ENCODE data around the gene RND2. TPM values are rescaled to one million over a fixed set of nuclear protein-coding genes. Genes with fewer than 3 reads are reported as not detected.
"Not testable (repeated sequence)": the region's sequence is repeated elsewhere in the genome, so short reads cannot be mapped to it uniquely, and the experiment has no call there.

Gene RND2
- total RNA-seq, 2 donors from 2014 or later: 1.9 to 2.2 TPM

- intact Hi-C loops (cut with DNase I): not testable (repeated sequence)
These were observed 24.1 kb upstream of the RND2 start for GRCh38 chr17:43000894-43001293.

GRCh38 chr17:43003542-43004172 is 21.4 kb upstream of the RND2 start:
- peak; percentile 79 for DNase-seq (ENCODE audit: low spot score)

More at GRCh38 chr17:43000894-43001293, 24.1 kb upstream of the RND2 start:
- DNase-seq (ENCODE audit: low spot score): peak; percentile 65

GRCh38 chr17:43006639-43007551 is 18.1 kb upstream of the RND2 start, which contains the start of gene IFI35:
Gene IFI35, plus strand, starts transcription at chr17:43006784. Its CDS starts 164 bp downstream, at chr17:43006948.
- intact Hi-C loops (cut with DNase I): no loop called here
- DNase-seq (ENCODE audit: low spot score): peak; percentile 95

More at GRCh38 chr17:43003542-43004172, 21.4 kb upstream of the RND2 start:
- intact Hi-C loops (cut with DNase I): no loop called here

DNA sequence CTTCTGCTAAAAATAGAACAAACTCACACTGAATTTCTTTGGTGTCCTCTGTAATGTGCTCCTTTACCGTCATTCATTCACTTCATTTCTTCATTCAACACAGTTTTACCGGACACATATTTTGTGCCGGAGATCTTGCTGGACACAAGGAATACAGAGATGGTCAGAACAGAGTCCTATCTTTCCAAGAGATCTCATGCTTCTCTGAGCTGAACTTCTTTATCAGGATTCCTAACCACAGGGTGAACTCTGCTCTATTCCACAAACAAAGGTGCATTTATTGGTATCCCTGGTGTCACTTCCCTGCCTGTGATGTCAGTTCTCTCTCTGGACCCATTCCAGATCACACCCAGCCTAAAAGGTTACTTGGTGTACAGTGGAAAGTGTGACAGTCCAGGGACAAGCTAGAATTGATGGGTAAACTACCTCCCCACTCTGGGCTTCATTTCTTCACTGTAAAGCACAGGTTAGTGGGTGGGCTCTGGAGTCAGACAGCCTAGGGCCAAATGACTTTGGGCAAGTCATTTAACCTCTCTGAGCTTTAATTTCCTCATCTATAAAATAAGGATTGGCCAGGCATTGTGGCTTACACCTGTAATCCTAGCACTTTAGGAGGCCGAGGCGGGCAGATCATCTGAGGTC is 14.2 kb upstream of the RND2 start:
- intact Hi-C loops (cut with DNase I): loop anchor here in 1 of 2 donors (10.0 kb wide), 1 partner anchor 164 kb away; the partner anchor contains the start of gene NBR1
- DNase-seq (ENCODE audit: low spot score): no peak

DNA sequence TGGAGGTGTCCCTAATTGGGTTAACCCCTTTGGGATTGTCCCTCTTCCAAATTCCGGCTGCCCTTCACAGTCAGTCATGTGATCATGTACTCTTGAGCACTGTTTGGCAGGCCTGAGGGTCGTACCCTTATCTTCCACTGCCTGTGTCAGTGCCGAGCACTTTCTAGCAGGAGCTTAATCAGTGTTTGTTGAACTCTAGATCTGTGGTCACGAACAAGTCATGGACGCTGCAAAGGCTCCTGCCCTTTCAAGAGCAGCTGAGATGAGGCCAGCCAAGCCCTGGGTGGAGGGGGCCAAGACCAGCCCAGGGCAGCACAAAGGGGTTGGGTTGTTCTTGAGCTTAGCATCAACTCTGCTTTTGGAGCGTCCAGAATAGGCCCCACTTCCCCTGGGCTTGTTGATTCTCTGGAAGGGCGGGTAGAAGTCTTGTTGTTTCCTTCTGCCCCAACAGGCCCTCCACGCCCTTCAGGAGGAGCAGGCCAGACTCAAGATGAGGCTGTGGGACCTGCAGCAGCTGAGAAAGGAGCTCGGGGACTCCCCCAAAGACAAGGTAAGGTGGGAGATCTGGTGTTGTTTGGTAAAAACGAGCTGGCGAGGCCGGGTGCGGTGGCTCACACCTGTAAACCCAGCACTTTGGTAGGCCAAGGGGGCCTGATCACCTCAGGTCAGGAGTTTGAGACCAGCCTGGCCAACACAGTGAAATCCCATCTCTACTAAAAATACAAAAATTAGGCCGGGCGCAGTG is 13.1 kb upstream of the RND2 start:
- intact Hi-C loops (cut with DNase I): loop anchor here in 1 of 2 donors (10.0 kb wide), 1 partner anchor 163 kb away; the partner anchor contains the start of gene NBR1

DNA sequence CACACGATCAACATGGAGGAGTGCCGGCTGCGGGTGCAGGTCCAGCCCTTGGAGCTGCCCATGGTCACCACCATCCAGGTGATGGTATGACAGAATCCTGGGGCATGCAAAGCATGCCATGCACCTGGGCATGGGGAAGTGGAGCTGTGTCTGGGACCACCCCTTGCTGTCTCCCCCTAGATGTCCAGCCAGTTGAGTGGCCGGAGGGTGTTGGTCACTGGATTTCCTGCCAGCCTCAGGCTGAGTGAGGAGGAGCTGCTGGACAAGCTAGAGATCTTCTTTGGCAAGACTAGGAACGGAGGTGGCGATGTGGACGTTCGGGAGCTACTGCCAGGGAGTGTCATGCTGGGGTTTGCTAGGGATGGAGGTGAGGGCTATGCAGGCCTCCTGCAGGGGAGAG is 11.7 kb upstream of the RND2 start:
- intact Hi-C loops (cut with DNase I): loop anchor here in 1 of 2 donors (10.0 kb wide), 1 partner anchor 162 kb away; the partner anchor contains the start of gene NBR1
- DNase-seq (ENCODE audit: low spot score): no peak

More for the DNA sequence above, 13.1 kb upstream of the RND2 start:
- DNase-seq (ENCODE audit: low spot score): peak; percentile 83

- intact Hi-C loops (cut with DNase I): loop anchor here in 1 of 2 donors (10.0 kb wide), 1 partner anchor 161 kb away; the partner anchor contains the start of gene NBR1
- no peak for DNase-seq (ENCODE audit: low spot score)
These were observed 10.9 kb upstream of the RND2 start for GRCh38 chr17:43014020-43014648.

- DNase-seq (ENCODE audit: low spot score): no peak
- intact Hi-C loops (cut with DNase I): loop anchor here in 1 of 2 donors (10.0 kb wide), 1 partner anchor 160 kb away; the partner anchor contains the start of gene NBR1
These were observed 10.1 kb upstream of the RND2 start for GRCh38 chr17:43014649-43015542.

DNA sequence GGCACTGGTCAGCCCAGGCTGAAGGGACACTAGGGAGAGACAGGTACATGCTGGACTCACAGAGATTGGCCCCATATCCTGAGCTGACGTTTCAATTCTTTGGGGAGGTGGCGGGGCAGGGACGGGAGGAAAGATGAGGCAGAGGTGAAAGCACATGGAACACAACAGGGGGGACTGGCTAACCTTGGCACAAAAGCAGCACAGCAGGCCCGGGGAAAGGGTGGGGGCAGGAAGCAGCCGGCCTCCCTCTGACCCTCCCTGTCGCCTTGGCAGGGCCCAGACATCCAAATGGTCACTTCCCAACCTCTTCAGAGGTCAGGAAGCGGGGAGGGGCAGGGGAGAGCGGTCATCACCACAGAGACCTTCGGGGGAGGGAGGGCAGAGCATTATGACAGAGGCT is 9.5 kb upstream of the RND2 start:
- peak; percentile 92 for DNase-seq (ENCODE audit: low spot score)

DNA sequence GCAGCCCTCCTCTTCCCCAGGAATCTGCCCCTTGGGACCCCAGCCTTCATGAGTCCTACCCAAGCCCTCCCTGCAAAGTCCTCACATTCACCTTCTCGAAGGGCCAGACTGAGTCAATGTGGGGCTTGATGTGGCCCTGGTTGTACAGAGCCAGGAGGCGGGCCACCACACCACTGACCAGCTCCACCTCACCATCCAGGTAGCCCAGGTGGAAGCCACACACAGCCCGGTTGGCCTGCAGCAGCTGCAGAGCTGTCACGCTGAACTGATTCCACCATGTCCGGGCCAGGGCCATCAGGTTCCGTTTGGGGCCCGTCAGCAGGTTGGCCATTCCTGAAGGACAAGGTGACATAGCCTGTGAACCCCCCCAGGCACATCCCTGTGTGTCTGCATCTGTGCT is 8.8 kb upstream of the RND2 start:
- intact Hi-C loops (cut with DNase I): loop anchor here in 1 of 2 donors (10.0 kb wide), 1 partner anchor 159 kb away; the partner anchor contains the start of gene NBR1
- no peak for DNase-seq (ENCODE audit: low spot score)

More for the DNA sequence above, 9.5 kb upstream of the RND2 start:
- intact Hi-C loops (cut with DNase I): loop anchor here in 1 of 2 donors (10.0 kb wide), 1 partner anchor 159 kb away; the partner anchor contains the start of gene NBR1

DNA sequence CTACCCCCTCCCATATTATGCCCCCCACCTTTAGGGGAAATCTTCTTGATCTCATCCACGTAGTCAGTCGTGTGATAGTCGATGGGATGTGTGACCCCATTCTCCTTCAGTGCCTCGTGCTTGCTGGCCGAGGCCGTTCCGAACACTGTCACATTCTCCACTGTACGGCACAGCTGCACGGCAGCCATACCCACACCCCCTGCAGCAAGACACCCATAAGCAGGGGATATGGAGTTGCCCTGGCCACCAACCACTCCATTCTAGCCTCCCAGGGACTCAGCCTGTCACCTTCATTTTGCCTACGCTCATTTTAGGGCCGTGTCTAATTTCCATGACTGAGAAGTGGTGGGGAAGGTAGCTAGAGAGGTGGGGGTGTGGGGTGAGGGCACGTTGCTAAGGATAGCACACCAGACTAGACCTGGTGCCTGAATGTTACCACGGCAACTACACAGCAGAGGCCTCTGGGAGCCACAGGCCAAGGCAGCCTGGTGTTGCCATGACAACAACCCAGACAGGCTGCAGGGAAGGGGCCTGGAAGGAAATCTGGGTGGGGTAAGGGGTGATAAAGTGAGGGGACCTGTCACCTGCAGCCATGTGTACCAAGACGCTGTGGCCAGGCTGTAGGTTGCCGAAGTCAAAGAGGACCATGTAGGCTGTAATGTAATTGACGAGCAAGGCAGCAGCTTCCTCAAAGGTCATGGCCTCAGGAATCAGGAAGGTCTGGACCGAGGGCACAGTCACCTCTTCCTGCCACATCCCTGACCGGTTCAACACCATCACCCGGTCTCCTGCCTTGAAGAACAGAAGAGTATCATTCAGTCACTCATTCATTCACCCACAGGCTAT is 6.8 kb upstream of the RND2 start:
- no peak for DNase-seq (ENCODE audit: low spot score)
- intact Hi-C loops (cut with DNase I): loop anchor here in 1 of 2 donors (10.0 kb wide), 1 partner anchor 157 kb away; the partner anchor contains the start of gene NBR1

- DNase-seq (ENCODE audit: low spot score): no peak
- intact Hi-C loops (cut with DNase I): loop anchor here in 1 of 2 donors (10.0 kb wide), 1 partner anchor 156 kb away; the partner anchor contains the start of gene NBR1
These were observed 6.1 kb upstream of the RND2 start for GRCh38 chr17:43018932-43019331.

DNA sequence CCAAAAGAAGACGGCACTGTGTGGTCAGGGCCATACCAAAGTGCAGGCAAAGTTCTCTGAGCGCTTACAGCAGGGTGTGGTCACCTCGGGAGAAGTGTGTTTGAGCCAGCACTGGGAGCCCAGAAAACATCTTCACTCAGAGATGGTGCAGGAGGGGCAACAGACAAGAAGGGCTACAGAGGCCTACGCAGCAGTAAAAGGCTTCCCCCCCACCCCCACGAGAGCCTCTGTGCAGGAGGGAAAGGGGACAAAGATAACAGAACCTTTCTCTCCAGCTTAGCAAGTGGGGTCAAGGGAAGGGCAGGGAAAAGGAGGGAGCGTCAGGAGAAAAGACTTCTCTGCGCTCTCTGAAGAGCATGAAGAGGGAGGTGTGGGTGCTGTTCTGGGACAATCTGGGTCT is 5.6 kb upstream of the RND2 start:
- intact Hi-C loops (cut with DNase I): loop anchor here in 1 of 2 donors (10.0 kb wide), 1 partner anchor 155 kb away; the partner anchor contains the start of gene NBR1
- DNase-seq (ENCODE audit: low spot score): no peak

DNA sequence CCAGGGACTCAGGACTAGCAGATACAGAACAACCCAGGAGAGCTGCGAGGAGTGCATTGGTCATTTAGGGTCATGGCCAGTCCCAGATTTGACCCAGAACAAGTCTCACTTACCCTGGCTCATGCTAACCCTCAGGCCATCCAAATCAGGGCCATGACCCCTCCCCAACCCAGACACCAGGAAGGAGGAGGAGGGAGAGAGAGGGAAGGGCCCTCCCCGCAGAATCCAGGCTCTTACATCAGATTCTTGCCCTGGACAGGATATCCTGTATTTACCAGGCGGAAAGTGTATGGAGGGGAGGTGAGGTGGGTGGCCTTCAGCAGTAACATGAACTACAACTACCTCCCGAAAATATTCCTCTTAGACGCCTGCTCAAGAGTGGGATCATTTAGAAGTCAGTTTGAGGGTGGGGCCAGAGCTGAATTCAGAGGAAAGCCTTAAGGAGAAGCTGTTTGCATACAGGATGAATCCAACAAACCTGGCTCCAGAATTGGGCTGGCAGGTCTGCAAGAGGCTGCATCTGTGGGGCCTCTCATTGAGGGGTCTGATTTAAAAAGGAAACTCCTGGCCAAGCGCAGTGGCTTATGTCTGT is 4.9 kb upstream of the RND2 start:
- DNase-seq (ENCODE audit: low spot score): no peak
- intact Hi-C loops (cut with DNase I): loop anchor here (5.0 to 10.0 kb wide), 3 partner anchors 107 to 295 kb away; partner anchors contain the start of genes BRCA1 (in 1 of the 2) and NBR1 (in 1 of the 2)
